Fibroblast of mammary gland (primary cell): Measurements from ENCODE around the gene CNTN2.

Experiments
- DNase-seq: peaks from one replicate; pipeline ENCODE4 v3.0.0-alpha.2; 2010; ENCODE audit warnings: low read depth
- H3K4me3 ChIP-seq: 2 replicates; pipeline ENCODE4 v1.5.1; 2011; ENCODE audit warnings: low read depth, mild to moderate bottlenecking, low read length, moderate library complexity; ENCODE audit not compliant: control insufficient read depth
- CTCF ChIP-seq: conservative IDR thresholded peaks from 2 replicates; pipeline ENCODE4 v1.5.1; 2011; ENCODE audit warnings: low read depth, low read length, inconsistent platforms; ENCODE audit not compliant: control insufficient read depth, insufficient read depth

The CNTN2 gene

GRCh38 chr1:205043866-205044265 lies 854 bp downstream of the CNTN2 start:
- no peak for DNase-seq
- no peak for TF ChIP-seq CTCF
- no peak overlapping the region for H3K4me3 ChIP-seq

DNA sequence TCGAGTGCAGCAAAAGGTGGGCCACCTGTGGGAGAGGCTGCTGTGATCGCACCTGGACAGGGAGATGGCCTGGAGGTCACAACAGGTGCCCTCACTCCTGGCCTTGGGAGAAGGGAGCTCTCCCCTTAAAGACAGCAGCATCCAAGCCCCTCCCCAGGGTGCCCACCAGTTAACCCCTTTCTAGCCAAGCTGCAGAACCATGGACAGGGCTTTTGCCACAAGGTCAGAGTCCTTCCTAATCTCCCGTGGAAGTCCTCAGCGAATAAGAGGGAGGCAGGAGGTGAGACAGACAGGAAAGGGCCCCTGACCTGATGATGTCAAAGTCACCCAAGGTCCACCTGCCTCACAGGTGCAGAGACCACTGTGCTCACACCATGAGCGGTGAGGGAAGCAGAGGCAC lies 1.7 kb downstream of the CNTN2 start:
- TF ChIP-seq CTCF: no peak
- no peak for DNase-seq
- H3K4me3 ChIP-seq: no peak overlapping the region

DNA sequence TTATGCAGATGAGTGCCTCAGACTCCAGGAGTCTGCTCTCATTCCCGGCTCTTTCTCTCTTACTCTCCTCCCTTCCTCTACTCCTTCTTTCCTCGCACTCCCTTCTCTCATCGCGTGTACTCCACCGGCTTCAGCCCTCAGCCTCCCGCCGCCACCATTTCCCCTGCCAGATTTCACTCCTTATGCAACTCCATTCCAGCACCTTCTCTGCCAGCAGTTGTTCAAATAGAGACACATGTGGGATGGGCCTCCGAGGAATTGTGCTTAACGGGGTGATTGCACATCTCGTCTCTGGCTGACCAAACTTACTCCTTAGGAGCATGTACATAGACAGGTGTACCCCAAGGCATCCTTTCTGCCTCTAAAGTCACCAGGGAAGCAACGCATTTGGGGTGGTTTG lies 2.1 kb downstream of the CNTN2 start:
- no peak overlapping the region for H3K4me3 ChIP-seq
- no peak for DNase-seq
- no peak for TF ChIP-seq CTCF

DNA sequence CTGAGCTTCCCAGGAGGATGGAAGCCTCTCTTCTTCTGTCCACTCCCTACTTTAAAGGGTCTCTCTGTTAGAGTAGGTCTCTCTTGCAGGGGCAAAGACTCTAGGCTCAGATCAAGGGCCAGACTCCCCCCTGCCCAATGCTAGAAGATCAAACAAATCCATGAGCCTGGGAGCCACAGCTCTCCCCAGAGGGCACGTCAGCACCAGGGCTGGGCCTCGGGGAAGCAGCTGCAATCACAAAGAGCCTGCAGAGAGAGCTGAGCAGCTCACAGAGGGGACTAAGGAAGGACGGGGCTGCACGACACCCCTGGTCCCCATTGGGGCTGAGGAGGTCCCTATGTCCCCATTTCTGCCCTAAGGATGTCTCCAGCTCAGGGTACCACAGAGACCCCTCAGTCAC lies 3.9 kb downstream of the CNTN2 start:
- no peak overlapping the region for H3K4me3 ChIP-seq
- TF ChIP-seq CTCF: no peak
- DNase-seq: no peak

DNA sequence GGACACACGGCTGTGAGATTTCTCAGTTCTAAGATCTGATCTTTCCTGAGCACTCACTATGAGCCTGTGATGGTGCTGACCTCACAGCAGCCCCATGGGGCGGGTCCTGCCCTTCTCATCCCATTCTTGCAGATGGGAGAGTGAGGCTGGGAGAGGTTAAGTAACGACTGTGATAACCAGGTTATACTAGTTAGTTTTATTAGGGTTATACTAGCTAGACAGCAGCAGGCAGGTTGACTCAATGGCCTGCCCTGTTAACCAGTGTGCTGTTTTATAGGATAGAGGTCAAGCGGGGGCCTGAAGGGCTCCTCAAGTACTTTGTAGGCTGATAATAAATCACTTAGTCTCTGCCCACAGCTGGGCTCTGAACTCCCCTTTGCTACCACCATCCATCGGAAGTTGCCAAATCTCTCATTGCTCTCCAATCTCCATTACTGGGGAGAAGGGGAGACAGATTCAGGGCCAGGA lies 4.8 kb downstream of the CNTN2 start:
- no peak overlapping the region for H3K4me3 ChIP-seq
- TF ChIP-seq CTCF: no peak
- DNase-seq: no peak

GRCh38 chr1:205048382-205048781 lies 5.4 kb downstream of the CNTN2 start:
- no peak for TF ChIP-seq CTCF
- no peak overlapping the region for H3K4me3 ChIP-seq
- DNase-seq: no peak

DNA sequence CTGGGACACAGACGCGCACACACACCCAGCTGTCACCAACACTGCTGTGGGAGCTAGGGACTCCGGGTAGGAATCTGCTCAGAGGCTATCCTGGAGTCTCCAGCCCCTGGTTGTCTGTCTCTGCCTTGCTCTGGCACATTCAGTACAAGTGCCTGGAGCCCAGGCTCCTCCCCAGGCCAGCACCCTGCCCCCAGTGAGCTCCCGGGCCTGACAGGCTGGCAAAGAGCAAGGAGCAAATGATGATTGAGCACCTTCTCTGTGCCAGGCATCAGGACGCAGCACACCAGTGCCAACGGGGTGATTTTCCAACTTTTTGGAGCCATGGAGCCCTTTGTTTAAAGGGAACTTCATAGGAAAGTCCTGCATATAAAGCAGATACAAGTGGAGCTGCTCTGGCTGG lies 6.5 kb downstream of the CNTN2 start:
- DNase-seq: no peak
- TF ChIP-seq CTCF: no peak
- no peak overlapping the region for H3K4me3 ChIP-seq
